ENCODE measurements around the gene VDAC2. TPM values are rescaled to one million over a fixed set of nuclear protein-coding genes. Genes with fewer than 3 reads are reported as not detected.
A peak's percentile ranks its signal among the peaks of the same experiment; 100 is the strongest.

VDAC2 gene
- total RNA-seq, 4 donors from 2014 or later = 219 to 319 (median 285) TPM

DNA sequence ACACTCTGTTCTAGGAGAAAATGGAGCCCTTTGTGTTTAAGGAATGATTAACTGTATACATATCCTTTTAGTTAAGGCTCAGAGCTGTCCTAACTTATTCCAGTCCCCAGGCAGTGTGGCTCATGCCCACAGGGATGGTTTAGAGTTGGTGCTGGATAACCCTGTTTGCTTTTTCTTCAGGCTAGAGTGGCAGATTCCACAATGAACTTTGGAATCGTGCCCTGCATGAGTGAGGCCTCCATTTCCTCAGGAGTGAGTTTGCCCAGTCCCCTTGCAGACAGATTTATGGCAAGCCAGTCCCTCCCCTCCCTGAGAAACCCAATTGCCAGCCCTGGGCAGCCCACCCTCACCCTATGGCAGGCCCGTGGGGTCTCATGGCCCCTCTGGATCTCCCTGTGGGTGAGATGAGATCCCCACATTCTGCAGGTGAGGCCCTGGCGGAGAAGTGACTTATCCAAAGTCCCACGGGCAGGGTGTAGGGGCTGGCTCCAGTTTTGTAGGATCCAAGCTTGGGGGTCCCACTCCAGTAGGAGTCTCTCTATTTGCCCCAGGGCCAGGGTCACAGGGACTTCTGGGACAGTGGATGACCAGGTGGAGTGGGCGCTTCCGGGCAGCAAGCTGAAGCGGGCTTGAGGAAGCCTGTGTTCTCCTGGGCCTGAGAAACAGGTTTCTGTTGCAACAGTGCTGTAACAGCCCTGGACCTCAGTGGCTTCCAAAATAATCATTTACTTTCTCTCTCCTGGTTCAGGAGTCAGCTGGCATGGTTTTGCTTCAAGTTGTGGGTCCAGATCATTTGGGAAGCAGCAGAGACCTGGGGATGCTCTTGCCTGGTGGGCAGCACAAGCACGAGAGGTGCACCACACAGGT lies 34.1 kb downstream of the VDAC2 start:
- Histone ChIP-seq H3K36me3 (no peaks in the 10 kb centered on the region), H3K27me3 (no peaks in the 10 kb centered on the region), H3K9me3 (no peaks in the 10 kb centered on the region), H3K4me1 (peaks cover 25 to 86% (median 53%) of the 10 kb centered on the region in 3 donors), H3K27ac (peak overlapping the region; percentile 89 to 93 (median 89)), H3K4me3 (no peak overlapping the region)
- TF ChIP-seq, protein P1, sequence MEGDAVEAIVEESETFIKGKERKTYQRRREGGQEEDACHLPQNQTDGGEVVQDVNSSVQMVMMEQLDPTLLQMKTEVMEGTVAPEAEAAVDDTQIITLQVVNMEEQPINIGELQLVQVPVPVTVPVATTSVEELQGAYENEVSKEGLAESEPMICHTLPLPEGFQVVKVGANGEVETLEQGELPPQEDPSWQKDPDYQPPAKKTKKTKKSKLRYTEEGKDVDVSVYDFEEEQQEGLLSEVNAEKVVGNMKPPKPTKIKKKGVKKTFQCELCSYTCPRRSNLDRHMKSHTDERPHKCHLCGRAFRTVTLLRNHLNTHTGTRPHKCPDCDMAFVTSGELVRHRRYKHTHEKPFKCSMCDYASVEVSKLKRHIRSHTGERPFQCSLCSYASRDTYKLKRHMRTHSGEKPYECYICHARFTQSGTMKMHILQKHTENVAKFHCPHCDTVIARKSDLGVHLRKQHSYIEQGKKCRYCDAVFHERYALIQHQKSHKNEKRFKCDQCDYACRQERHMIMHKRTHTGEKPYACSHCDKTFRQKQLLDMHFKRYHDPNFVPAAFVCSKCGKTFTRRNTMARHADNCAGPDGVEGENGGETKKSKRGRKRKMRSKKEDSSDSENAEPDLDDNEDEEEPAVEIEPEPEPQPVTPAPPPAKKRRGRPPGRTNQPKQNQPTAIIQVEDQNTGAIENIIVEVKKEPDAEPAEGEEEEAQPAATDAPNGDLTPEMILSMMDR (IDR thresholded peaks at IDR 0.05) = no peak
- TF ChIP-seq POLR2A (IDR thresholded peaks at IDR 0.05) = no peak
- WGBS, 2 donors = 30 to 81% methylated on average over 1 to 3 of the region's 8 CpGs
- DNase-seq = no peak
- intact Hi-C loops (cut with DNase I) = no loop called here

- peak in 1 of 4 donors; percentile 9 for TF ChIP-seq POLR2A (IDR thresholded peaks at IDR 0.05)
- TF ChIP-seq, protein P1 (IDR thresholded peaks at IDR 0.05) = no peak
- peak overlapping the region; percentile 89 to 93 (median 89) for H3K27ac ChIP-seq
- DNase-seq = no peak
- H3K4me1 ChIP-seq = peaks cover 28 to 90% (median 53%) of the 10 kb centered on the region in 3 donors
- H3K9me3 ChIP-seq = no peaks in the 10 kb centered on the region
- H3K4me3 ChIP-seq = no peak overlapping the region
- WGBS, 2 donors = 54 to 69% methylated on average over 5 to 6 of the region's 10 CpGs
- H3K36me3 ChIP-seq = no peaks in the 10 kb centered on the region
- intact Hi-C loops (cut with DNase I) = no loop called here
- H3K27me3 ChIP-seq = no peaks in the 10 kb centered on the region
Observed at GRCh38 chr10:75245354-75246250, 35.0 kb downstream of the VDAC2 start.

- Histone ChIP-seq H3K36me3 (no peaks in the 10 kb centered on the region), H3K4me1 (peaks cover 31 to 92% (median 57%) of the 10 kb centered on the region in 3 donors), H3K9me3 (no peaks in the 10 kb centered on the region), H3K27me3 (no peaks in the 10 kb centered on the region), H3K27ac (peak overlapping the region; percentile 89 to 93 (median 89)), H3K4me3 (no peak overlapping the region)
- 0 to 60% methylated on average over 1 to 5 of the region's 6 CpGs for WGBS, 2 donors
- intact Hi-C loops (cut with DNase I) = no loop called here
- no peak for DNase-seq
- TF ChIP-seq, protein P1 (IDR thresholded peaks at IDR 0.05) = no peak
- no peak for TF ChIP-seq POLR2A (IDR thresholded peaks at IDR 0.05)
Observed at GRCh38 chr10:75246506-75246905, 35.9 kb downstream of the VDAC2 start.

GRCh38 chr10:75247797-75248196 lies 37.2 kb downstream of the VDAC2 start:
- Histone ChIP-seq H3K4me3 (no peak overlapping the region), H3K27me3 (no peaks in the 10 kb centered on the region), H3K27ac (peak overlapping the region; percentile 81 to 93 (median 89)), H3K9me3 (no peaks in the 10 kb centered on the region), H3K4me1 (peaks cover 31 to 97% (median 69%) of the 10 kb centered on the region in 3 donors), H3K36me3 (no peaks in the 10 kb centered on the region)
- intact Hi-C loops (cut with DNase I) = no loop called here
- no peak for TF ChIP-seq POLR2A (IDR thresholded peaks at IDR 0.05)
- TF ChIP-seq, protein P1 (IDR thresholded peaks at IDR 0.05) = no peak
- WGBS, 2 donors = 11 to 67% methylated on average over 1 to 3 of the region's 5 CpGs
- no peak for DNase-seq

Data from esophagus squamous epithelium (tissue), 5 donors.